Fibroblast of villous mesenchyme (primary cell): ENCODE data around the gene CTNNA3. TPM values are rescaled to one million over a fixed set of nuclear protein-coding genes. Genes with fewer than 3 reads are reported as not detected.

Experiments
- DNase-seq: peaks from one replicate; pipeline ENCODE4 v3.0.0-alpha.2; 2010; ENCODE audit warnings: low read depth
- H3K4me3 ChIP-seq: 2 replicates; pipeline ENCODE4 v1.5.1; 2011; ENCODE audit warnings: low read depth, mild to moderate bottlenecking, low read length
- CTCF ChIP-seq: IDR thresholded peaks from 2 replicates; pipeline ENCODE4 v1.5.1; 2012; ENCODE audit warnings: low read depth, mild to moderate bottlenecking, low read length; ENCODE audit not compliant: insufficient read depth
- total RNA-seq: library from RNA; depleted of rRNA; stranded (reverse); fragments of >200 nt; gene quantifications from 2 replicates; pipeline ENCODE4 v1.2.3, GENCODE V29; 2012

CTNNA3 gene
- total RNA-seq, 1 donor, result not detected

- no peak for TF ChIP-seq CTCF
- H3K4me3 ChIP-seq, result no peak overlapping the region
- no peak for DNase-seq
Observed at GRCh38 chr10:66167816-66168215, 1528.2 kb downstream of the CTNNA3 start.

DNA sequence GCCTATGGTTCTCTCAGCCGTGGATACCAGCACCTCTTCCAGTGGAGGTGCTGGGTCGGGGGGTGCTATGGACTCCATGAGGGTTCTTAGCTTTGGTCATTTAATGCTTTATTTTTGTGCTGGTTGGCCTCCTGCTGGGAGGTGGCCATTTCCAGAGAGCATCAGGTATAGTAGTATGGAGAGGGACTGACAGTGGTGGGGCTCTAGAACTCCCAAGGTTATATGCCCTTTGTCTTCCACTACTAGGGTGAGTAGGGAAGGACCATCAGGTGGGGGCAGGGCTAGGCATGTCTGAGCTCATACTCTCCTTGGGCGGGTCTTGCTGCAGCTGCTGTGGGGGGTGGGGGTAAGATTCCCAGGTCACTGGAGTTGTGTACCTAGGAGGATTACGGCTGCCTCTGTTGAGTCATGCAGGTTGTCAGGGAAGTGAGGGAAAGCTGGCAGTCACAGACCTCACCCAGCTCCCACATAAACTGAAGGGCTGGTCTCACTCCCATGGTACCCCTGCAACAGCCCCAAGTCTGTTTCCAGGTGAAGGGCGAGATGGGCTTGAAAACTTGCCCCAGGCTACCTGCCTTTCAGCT, 1533.3 kb downstream of the CTNNA3 start:
- TF ChIP-seq CTCF, result no peak
- DNase-seq, result no peak
- H3K4me3 ChIP-seq, result no peak overlapping the region

DNA sequence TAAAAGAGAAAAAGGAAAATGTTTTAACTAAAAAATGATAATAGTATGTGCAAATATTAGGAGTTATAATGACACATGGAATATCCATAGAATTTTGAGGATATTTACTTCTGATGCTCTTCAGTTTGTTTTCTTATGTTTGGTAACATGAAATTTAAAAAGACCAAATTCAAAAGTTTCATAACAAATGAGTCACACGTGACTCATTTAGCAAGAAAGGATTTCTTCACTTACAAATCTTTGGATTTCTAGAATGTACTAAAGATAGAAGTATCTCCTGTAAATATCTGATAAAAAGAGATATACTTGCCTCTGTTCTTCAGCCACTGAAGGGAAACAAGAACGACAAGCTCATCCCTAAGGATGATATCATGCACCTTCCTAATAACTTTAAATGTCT, 1544.6 kb downstream of the CTNNA3 start:
- no peak for DNase-seq
- TF ChIP-seq CTCF, result no peak
- H3K4me3 ChIP-seq, result no peak overlapping the region

GRCh38 chr10:66148312-66148711, 1547.7 kb downstream of the CTNNA3 start:
- TF ChIP-seq CTCF, result no peak
- H3K4me3 ChIP-seq, result no peak overlapping the region

DNA sequence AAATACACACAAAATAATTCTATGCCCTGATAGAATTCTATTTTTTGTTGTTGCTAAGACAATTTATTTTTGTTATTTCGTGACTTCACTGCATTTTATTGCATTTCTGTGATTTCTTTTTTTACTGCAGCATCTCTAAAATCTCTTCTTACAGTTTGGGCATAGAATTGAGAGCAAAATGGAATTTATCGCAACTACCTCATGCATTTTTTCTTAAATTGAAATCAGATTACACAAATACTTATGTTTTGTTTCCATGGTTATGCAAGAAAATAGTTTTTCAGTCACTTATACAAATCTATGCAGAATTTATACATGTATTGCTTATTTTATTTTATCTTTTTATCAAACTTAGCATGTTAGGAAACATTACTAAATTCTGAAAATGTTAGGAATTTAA, 1552.0 kb downstream of the CTNNA3 start:
- no peak for DNase-seq
- H3K4me3 ChIP-seq, result no peak overlapping the region
- no peak for TF ChIP-seq CTCF

More at GRCh38 chr10:66148312-66148711, 1547.7 kb downstream of the CTNNA3 start:
- DNase-seq, result no peak

DNA sequence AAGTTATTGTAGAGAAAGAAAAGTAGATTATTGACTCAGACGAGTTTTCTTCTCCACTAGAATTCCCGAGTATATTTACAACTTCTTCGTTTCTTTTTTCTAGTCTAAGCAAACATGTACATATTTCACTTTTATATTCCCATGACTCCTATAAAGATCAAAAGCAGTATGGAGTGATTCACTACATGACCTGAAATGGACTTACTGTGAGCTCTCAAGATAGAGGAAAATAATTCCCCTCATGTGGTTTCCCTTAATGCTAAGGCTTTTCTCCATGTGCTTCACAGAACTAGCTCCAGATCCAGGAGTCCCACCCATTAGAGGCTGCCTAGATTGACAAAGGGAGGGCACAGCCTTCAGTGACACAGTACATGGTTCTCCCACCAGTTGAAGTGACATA, 1593.2 kb downstream of the CTNNA3 start:
- no peak for TF ChIP-seq CTCF
- no peak for DNase-seq
- H3K4me3 ChIP-seq, result no peak overlapping the region
